Colonic mucosa (tissue), 4 donors: ENCODE measurements around the gene SLC25A1. TPM values are rescaled to one million over a fixed set of nuclear protein-coding genes. Genes with fewer than 3 reads are reported as not detected.

Experiments
- DNase-seq: peaks from one replicate; pipeline ENCODE4 v3.0.0-alpha.2; 2020
- H3K27ac ChIP-seq: fragments of 200-600 bp; one replicate; pipeline ENCODE4 v1.8.0; 2021
- H3K27me3 ChIP-seq: fragments of 200-600 bp; one replicate; pipeline ENCODE4 v1.8.0; 2021
- H3K36me3 ChIP-seq: fragments of 200-600 bp; one replicate; pipeline ENCODE4 v1.8.0; 2021
- H3K4me1 ChIP-seq: fragments of 200-600 bp; one replicate; pipeline ENCODE4 v1.8.0; 2021; ENCODE audit warnings: mild to moderate bottlenecking
- H3K4me3 ChIP-seq: fragments of 200-600 bp; one replicate; pipeline ENCODE4 v1.8.0; 2021
- H3K9ac ChIP-seq, 2 donors: one replicate each; pipeline ENCODE4 v1.7.0; 2013; ENCODE audit warnings: control low read depth in 2 of 2, low read depth in 2 of 2, low read length in 2 of 2
- H3K9me3 ChIP-seq: fragments of 200-600 bp; one replicate; pipeline ENCODE4 v1.8.0; 2021
- intact Hi-C: fragments of 100-400 bp; cut with DNase I; formaldehyde crosslinking; loops from one replicate; pipeline ENCODE4 v1.14.1; 2022
- total RNA-seq, 2 donors: library from RNA; stranded (reverse); fragmentation: NEBNext Ultra II Directional in 1 of 2; extraction: Animal tissue kit (Norgen Biotek cat#: 25700) in 1 of 2; gene quantifications; one replicate each; pipeline ENCODE4 v1.2.1, GENCODE V29; 2021
- TF ChIP-seq, protein P1 (sequence below): fragments of 200-600 bp; IDR thresholded peaks from one replicate; pipeline ENCODE4 v1.8.0; 2022; ENCODE audit warnings: antibody characterized with exemption, mild to moderate bottlenecking
- donor health status: healthy.
- donor health status: DM: no; HTN: no; CAD: no.
- donor health status: DM: no; HTN: no; CAD: no.

SLC25A1 gene
- total RNA-seq, 2 donors from 2014 or later, result 191 to 218 TPM

DNA sequence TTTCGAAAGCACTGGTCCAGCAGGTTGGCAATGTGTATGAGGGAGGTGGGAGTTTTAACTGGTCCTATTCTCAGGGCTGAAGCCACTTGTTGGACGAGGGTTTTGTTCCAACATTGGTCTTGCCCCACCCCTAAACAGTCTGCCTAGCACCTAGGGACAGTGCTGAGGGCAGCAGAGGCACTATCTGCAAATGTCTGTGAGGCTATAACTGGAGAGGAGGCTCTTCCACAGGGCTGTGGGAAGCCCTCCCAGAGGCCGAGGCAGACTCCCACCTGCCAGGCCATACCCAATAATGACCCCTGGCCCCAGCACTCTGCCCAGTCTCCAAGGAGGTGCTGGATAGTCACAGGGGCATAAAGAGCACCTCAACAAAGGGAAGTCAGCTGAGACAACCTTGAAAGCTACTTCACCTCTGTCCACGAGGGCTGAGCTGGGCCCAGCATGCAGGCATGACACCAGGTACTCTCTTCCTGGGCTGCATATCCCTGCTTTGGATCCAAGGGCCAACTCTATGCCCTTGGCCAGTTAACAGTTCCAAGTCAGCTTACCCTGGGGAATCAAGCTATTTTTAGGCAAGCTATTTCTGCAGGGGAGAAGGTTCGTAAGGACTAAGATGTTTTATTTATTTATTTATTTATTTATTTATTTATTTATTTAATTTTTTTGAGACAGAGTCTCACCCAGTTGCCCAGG is 40.2 kb upstream of the SLC25A1 start:
- H3K4me1 ChIP-seq, result no peaks in the 10 kb centered on the region
- H3K9ac ChIP-seq, result no peak overlapping the region
- H3K4me3 ChIP-seq, result no peak overlapping the region
- H3K36me3 ChIP-seq, result no peaks in the 10 kb centered on the region
- no peaks in the 10 kb centered on the region for H3K27me3 ChIP-seq
- no peak for DNase-seq
- intact Hi-C loops, result no loop called here
- TF ChIP-seq, protein P1, sequence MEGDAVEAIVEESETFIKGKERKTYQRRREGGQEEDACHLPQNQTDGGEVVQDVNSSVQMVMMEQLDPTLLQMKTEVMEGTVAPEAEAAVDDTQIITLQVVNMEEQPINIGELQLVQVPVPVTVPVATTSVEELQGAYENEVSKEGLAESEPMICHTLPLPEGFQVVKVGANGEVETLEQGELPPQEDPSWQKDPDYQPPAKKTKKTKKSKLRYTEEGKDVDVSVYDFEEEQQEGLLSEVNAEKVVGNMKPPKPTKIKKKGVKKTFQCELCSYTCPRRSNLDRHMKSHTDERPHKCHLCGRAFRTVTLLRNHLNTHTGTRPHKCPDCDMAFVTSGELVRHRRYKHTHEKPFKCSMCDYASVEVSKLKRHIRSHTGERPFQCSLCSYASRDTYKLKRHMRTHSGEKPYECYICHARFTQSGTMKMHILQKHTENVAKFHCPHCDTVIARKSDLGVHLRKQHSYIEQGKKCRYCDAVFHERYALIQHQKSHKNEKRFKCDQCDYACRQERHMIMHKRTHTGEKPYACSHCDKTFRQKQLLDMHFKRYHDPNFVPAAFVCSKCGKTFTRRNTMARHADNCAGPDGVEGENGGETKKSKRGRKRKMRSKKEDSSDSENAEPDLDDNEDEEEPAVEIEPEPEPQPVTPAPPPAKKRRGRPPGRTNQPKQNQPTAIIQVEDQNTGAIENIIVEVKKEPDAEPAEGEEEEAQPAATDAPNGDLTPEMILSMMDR, result no peak
- no peak overlapping the region for H3K27ac ChIP-seq
- no peaks in the 10 kb centered on the region for H3K9me3 ChIP-seq

DNA sequence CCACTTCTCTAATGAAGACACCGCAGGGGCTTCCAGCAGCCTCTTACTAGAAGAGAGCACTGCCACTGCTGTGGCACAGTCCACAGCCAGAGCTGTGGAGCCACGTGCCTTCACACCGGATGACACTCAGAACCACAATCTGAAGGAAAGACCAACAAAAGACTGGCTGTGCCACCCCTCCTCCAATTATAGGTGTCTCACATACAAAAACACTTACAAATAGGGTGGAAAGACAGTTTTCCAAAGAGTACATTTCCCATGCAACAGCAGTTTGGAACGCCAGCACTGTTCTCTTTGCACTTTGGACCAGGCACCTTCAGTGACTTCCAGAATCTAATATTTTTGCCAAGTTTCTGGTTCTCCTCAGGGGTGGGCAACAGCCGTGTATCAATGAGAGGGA is 38.0 kb upstream of the SLC25A1 start:
- H3K27ac ChIP-seq, result no peak overlapping the region
- H3K9me3 ChIP-seq, result no peaks in the 10 kb centered on the region
- no peak for DNase-seq
- TF ChIP-seq, protein P1, result no peak
- H3K4me3 ChIP-seq, result no peak overlapping the region
- H3K4me1 ChIP-seq, result no peaks in the 10 kb centered on the region
- H3K9ac ChIP-seq, result no peak overlapping the region
- intact Hi-C loops, result no loop called here
- H3K36me3 ChIP-seq, result no peaks in the 10 kb centered on the region
- H3K27me3 ChIP-seq, result no peaks in the 10 kb centered on the region

DNA sequence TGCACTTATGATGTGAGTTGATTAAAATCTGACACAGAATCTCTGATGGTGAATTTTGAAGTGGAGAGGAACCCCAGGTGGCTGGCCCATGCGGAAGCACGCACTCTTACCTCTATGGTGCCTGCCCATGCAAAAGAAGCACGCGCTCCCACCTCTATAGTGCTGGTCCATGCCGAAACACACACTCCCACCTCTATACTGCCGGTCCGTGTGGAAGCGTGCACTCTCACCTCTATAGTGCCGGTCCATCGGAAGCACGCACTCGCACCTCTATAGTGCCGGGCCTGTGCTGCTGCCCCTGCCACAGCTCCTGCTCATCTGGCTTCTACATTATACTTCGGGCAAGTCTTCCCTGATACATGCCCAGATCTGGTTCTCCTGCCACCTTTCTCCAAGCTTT is 36.8 kb upstream of the SLC25A1 start:
- Histone ChIP-seq H3K4me3 (no peak overlapping the region), H3K36me3 (no peaks in the 10 kb centered on the region), H3K9me3 (no peaks in the 10 kb centered on the region), H3K27ac (no peak overlapping the region), H3K27me3 (no peaks in the 10 kb centered on the region), H3K4me1 (no peaks in the 10 kb centered on the region), H3K9ac (no peak overlapping the region)
- TF ChIP-seq, protein P1, result no peak
- no peak for DNase-seq
- intact Hi-C loops, result no loop called here

DNA sequence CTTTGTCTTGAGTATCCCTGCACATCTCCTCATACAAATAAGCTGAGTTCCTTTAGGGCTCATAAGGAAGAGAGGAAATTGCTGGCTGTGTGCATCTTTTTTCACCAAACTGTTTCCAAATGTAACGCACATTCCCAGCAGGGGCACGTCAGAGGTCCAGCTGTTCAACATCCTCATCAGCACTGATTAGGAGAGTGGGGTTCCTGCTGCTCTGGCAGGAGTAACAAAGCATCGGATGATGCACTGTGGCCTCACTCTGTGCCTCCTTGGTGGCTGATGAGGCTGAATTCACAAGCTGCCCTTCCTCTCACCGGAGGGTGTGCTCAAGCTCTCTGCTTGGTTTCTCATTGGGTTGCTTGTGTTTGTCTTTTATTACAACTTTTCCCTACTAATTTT is 35.5 kb upstream of the SLC25A1 start:
- Histone ChIP-seq H3K27ac (no peak overlapping the region), H3K27me3 (no peaks in the 10 kb centered on the region), H3K36me3 (no peaks in the 10 kb centered on the region), H3K4me1 (no peaks in the 10 kb centered on the region), H3K9me3 (no peaks in the 10 kb centered on the region), H3K9ac (no peak overlapping the region), H3K4me3 (no peak overlapping the region)
- DNase-seq, result no peak
- intact Hi-C loops, result no loop called here
- TF ChIP-seq, protein P1, result no peak

GRCh38 chr22:19213442-19214077 is 35.0 kb upstream of the SLC25A1 start:
- Histone ChIP-seq H3K4me1 (no peaks in the 10 kb centered on the region), H3K36me3 (no peaks in the 10 kb centered on the region), H3K27ac (no peak overlapping the region), H3K9ac (no peak overlapping the region), H3K27me3 (no peaks in the 10 kb centered on the region), H3K4me3 (no peak overlapping the region), H3K9me3 (no peaks in the 10 kb centered on the region)
- intact Hi-C loops, result no loop called here
- DNase-seq, result no peak
- TF ChIP-seq, protein P1, result no peak
